NB4 (cell line): ENCODE results near the gene RAC3.

Experiments used
- DNase-seq: peaks from one replicate; pipeline ENCODE4 v3.0.0; 2010; ENCODE audit warnings: low read depth
- H3K4me3 ChIP-seq: one replicate; pipeline ENCODE4 v1.5.1; 2011; ENCODE audit warnings: mild to moderate bottlenecking, low read depth, low read length, moderate library complexity
- CTCF ChIP-seq: IDR thresholded peaks from one replicate; pipeline ENCODE4 v1.5.1; 2012; ENCODE audit warnings: low read depth, low read length
- MAX ChIP-seq: IDR thresholded peaks from 2 replicates; pipeline ENCODE4 v1.6.1; 2011; ENCODE audit warnings: low read depth, low read length
- MYC ChIP-seq: IDR thresholded peaks from 2 replicates; pipeline ENCODE4 v1.6.1; 2011; ENCODE audit warnings: low read depth, low read length
- POLR2A ChIP-seq: IDR thresholded peaks from 2 replicates; pipeline ENCODE4 v1.6.1; 2011; ENCODE audit warnings: mild to moderate bottlenecking; ENCODE audit not compliant: insufficient read length; ENCODE audit errors: extremely low read depth

RAC3 gene

GRCh38 chr17:82039695-82040299 lies 8.3 kb downstream of the RAC3 start:
- no peak for DNase-seq
- TF ChIP-seq MAX, result no peak
- no peak for TF ChIP-seq POLR2A
- no peak for TF ChIP-seq MYC
- TF ChIP-seq CTCF, result no peak
- no peak overlapping the region for H3K4me3 ChIP-seq

GRCh38 chr17:82041144-82041814 lies 9.8 kb downstream of the RAC3 start:
- H3K4me3 ChIP-seq, result no peak overlapping the region
- TF ChIP-seq MAX, result no peak
- TF ChIP-seq POLR2A, result no peak
- no peak for DNase-seq

- DNase-seq, result no peak
- no peak overlapping the region for H3K4me3 ChIP-seq
- TF ChIP-seq MYC (no peak), POLR2A (no peak), MAX (no peak), CTCF (no peak)
These were observed 11.2 kb downstream of the RAC3 start for GRCh38 chr17:82042649-82043048.

GRCh38 chr17:82043507-82043906 lies 12.0 kb downstream of the RAC3 start:
- no peak overlapping the region for H3K4me3 ChIP-seq
- TF ChIP-seq MYC (no peak), MAX (no peak), POLR2A (no peak), CTCF (no peak)
- no peak for DNase-seq

GRCh38 chr17:82045936-82046484 lies 14.5 kb downstream of the RAC3 start:
- H3K4me3 ChIP-seq, result no peak overlapping the region
- TF ChIP-seq MYC (no peak), POLR2A (no peak), MAX (no peak), CTCF (no peak)
- DNase-seq, result no peak

- TF ChIP-seq MYC (no peak), MAX (no peak), POLR2A (no peak), CTCF (no peak)
- DNase-seq, result no peak
- no peak overlapping the region for H3K4me3 ChIP-seq
These were observed 15.4 kb downstream of the RAC3 start for GRCh38 chr17:82046903-82047302.
